Activated CD8-positive, alpha-beta T cell treated with anti-CD3 and anti-CD28 coated beads, Interleukin-2, amount 10 ng/mL, durations not matched to agents 7 days and 5 days (primary cell): ENCODE measurements around the gene LYSET. TPM values are rescaled to one million over a fixed set of nuclear protein-coding genes. Genes with fewer than 3 reads are reported as not detected.
"Not testable (repeated sequence)": the region's sequence is repeated elsewhere in the genome, so short reads cannot be mapped to it uniquely, and the experiment has no call there.

Experiments used
- ATAC-seq: fragments of 150-1000 bp; cut with Tn5 transposase; one replicate; pipeline ENCODE4 v1.10.0; 2021; ENCODE audit warnings: moderate library complexity
- CTCF ChIA-PET: fragments of 350-600 bp; sonication (Branson Sonifier 250); formaldehyde crosslinking; loops from one replicate; lab custom pipeline; 2021; ENCODE audit warnings: antibody characterized with exemption; lab: Charles Lee
- POLR2A ChIA-PET: fragments of 350-600 bp; sonication (Branson Sonifier 250); formaldehyde crosslinking; loops from one replicate; lab custom pipeline; 2021; ENCODE audit warnings: antibody characterized with exemption; lab: Charles Lee
- DNase-seq: peaks from one replicate; pipeline ENCODE4 v3.0.0-alpha.2; 2020
- H3K27ac Mint-ChIP-seq: one replicate; pipeline ENCODE4 v1.8.0; 2021; ENCODE audit warnings: mild to moderate bottlenecking, mixed read lengths
- H3K27me3 Mint-ChIP-seq: one replicate; pipeline ENCODE4 v1.8.0; 2021; ENCODE audit warnings: low read depth, mixed read lengths
- H3K36me3 Mint-ChIP-seq: one replicate; pipeline ENCODE4 v1.8.0; 2021; ENCODE audit warnings: low read depth, mixed read lengths
- H3K4me1 Mint-ChIP-seq: one replicate; pipeline ENCODE4 v1.8.0; 2021; ENCODE audit warnings: low read depth, mixed read lengths
- H3K4me3 Mint-ChIP-seq: one replicate; pipeline ENCODE4 v1.8.0; 2021; ENCODE audit warnings: mild to moderate bottlenecking, mixed read lengths
- H3K9me3 Mint-ChIP-seq: one replicate; pipeline ENCODE4 v1.8.0; 2022; ENCODE audit warnings: mixed read lengths; ENCODE audit not compliant: insufficient read depth
- total RNA-seq, 2 experiments: library from RNA; stranded (reverse); gene quantifications; one replicate each; pipeline ENCODE4 v1.2.3, GENCODE V29; 2021

LYSET gene
- total RNA-seq, 2 experiments from 2014 or later = 9.7 to 10.6 TPM

DNA sequence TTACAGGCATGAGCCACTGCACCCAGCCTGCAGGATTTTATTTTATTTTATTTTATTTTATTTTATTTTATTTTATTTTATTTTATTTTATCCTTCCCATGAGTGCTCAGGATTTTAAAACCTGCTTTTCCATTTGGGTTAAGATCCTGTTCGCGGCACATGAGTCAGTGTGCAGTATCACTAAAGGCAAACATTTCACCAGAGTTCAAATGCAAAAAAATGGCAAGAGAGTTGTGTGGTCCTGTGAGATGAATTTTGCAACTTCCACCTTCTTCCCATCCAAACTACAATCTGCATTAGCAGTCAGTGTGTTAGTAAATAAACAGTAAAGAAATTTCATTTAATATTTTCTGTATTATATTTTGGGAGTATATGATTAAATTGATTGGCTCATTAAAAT, 29.4 kb upstream of the LYSET start:
- H3K27ac Mint-ChIP-seq = no peak overlapping the region
- no peaks in the 10 kb centered on the region for H3K9me3 Mint-ChIP-seq
- ChIA-PET POLR2A (no interaction called here), CTCF (no interaction called here)
- no peak for DNase-seq
- peaks cover 7% of the 10 kb centered on the region for H3K27me3 Mint-ChIP-seq
- H3K4me3 Mint-ChIP-seq = no peak overlapping the region
- H3K36me3 Mint-ChIP-seq = no peaks in the 10 kb centered on the region
- ATAC-seq = no peak
- H3K4me1 Mint-ChIP-seq = peaks cover 2% of the 10 kb centered on the region

DNA sequence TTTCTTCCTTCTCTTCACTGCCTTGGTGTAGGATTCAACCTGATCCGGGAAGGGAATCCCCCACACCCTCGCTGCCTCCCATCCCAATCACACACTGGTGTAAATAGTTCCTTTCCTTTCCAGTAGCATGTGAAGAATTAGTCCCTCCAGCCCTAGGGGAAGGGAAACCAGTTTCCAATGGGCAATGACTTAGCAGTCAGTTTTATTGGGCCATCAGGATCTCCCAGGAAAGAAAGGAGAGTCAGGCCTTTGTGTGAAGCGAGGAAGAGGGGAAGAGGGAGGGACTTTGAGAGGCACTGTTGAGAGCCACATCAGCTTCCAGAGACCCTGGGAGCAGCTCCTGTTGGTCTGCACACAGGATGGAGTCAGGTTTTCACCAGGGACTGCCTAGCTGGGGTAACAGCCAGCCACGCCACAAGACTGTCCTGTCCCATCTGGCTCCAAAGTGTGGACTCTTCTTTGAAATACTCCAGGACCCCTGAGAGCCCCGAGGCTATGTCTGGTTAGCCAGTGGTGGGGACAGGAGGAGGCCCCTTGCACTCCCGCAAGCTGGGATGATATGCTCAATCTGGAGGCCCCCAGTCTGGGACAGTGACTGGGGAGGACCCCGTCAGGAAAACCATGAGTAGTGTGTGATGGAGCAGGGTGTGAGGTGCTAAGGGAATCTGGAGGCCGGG, 28.3 kb upstream of the LYSET start:
- POLR2A ChIA-PET = no interaction called here
- Mint-ChIP-seq H3K4me1 (no peaks in the 10 kb centered on the region), H3K4me3 (no peak overlapping the region), H3K27me3 (peaks cover 2% of the 10 kb centered on the region), H3K9me3 (no peaks in the 10 kb centered on the region), H3K27ac (no peak overlapping the region), H3K36me3 (no peaks in the 10 kb centered on the region)
- DNase-seq (no peak), ATAC-seq (no peak)
- CTCF ChIA-PET = no interaction called here

DNA sequence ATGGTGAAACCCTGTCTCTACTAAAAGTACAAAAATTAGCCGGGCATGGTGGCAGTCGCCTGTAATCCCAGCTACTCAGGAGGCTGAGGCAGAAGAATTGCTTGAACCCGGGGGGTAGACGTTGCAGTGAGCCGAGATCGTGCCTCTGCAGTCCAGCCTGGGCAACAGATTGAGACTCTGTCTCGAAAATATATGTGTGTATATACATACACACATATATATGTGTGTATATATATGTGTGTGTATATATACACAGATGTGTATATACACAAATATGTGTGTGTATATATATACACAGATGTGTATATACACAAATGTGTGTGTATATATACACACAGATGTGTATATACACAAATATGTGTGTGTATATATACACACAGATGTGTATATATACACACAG, 26.8 kb upstream of the LYSET start:
- POLR2A ChIA-PET = not testable (repeated sequence)

DNA sequence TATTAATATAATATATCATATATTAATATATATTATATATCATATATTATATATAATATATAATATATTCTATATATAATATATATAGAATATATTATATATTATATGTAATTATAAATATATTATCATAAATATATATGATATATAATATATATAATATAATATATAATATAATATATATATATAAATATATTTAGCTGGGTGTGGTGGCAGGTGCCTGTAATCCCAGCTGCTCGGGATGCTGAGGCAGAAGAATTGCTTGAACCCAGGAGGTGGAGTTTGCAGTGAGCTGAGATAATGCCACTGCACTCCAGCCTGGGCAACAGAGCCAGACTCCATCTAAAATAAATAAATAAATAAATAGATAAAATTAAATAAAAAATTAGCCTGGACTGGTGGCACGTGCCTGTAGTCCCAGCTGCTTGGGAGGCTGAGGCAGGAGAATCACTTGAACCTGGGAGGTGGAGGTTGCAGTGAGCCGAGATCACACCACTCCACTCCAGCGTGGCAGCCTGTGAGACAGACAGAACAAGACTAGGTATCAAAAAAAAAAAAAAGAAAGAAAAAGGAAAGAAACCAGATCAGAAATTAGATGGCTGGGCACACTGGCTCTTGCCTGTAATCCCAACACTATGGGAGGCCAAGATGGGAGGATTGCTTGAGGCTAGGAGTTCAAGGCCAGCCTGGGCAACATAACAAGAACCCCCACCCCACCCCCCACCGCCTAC, 25.3 kb upstream of the LYSET start:
- DNase-seq = peak; percentile 35
- CTCF ChIA-PET, H3K27me3 Mint-ChIP-seq, H3K9me3 Mint-ChIP-seq, H3K4me3 Mint-ChIP-seq, POLR2A ChIA-PET, H3K27ac Mint-ChIP-seq, H3K4me1 Mint-ChIP-seq, H3K36me3 Mint-ChIP-seq: not testable (repeated sequence)
- peak; percentile 24 for ATAC-seq

More for the DNA sequence above, 26.8 kb upstream of the LYSET start:
- H3K9me3 Mint-ChIP-seq, H3K36me3 Mint-ChIP-seq, H3K4me1 Mint-ChIP-seq, H3K27ac Mint-ChIP-seq, DNase-seq, ATAC-seq, H3K27me3 Mint-ChIP-seq, CTCF ChIA-PET, H3K4me3 Mint-ChIP-seq: not testable (repeated sequence)

DNA sequence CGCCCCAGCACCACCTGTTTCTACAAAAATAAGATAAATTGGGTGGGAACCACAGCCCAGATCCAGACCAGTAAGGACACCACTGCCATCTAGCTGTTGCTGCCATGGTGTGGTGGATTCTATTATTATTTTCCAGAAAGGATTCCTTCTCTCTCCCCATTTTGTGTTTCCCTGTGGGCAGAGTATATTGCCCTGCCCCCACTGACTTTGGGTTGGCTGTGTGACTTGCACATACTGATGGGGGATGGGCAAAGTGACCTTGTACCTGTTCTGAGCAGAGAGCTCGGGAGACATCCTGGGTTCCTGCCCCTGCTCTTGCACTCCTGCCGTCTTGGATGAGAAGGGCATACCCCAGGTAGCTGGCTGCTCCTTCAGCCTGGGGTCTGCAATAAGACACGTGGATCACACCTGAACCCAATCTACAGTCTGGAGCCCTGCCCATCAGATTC, 24.7 kb upstream of the LYSET start:
- no peak overlapping the region for H3K4me3 Mint-ChIP-seq
- POLR2A ChIA-PET = no interaction called here

DNA sequence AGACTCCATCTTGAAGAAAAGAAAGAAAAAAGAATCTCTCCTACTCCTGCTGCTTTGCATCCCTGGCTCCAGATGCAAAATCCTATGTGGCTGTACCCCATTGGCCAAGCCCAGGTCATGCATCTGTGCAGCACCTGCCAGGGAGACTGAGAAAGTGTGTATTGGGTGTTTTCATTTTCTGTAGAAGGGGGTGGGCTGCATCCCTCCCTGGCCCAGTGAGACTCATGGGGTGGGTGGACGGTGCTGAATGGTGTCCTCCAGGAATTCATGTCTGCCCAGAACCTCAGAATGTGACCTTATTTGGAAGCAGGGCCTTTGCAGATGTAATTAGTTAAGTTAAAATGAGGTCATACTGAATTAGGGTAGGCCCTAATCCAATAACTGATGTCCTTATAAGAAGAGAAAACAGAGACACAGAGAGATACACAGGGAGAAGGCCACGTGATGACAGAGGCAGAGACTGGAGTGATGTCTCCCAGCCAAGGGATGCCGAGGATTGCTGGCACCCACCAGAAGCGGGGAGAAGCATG, 23.6 kb upstream of the LYSET start:
- Mint-ChIP-seq H3K4me3 (no peak overlapping the region), H3K27me3 (peaks cover 2% of the 10 kb centered on the region), H3K36me3 (no peaks in the 10 kb centered on the region), H3K27ac (no peak overlapping the region), H3K4me1 (no peaks in the 10 kb centered on the region), H3K9me3 (no peaks in the 10 kb centered on the region)
- no peak for DNase-seq
- no peak for ATAC-seq
- POLR2A ChIA-PET = no interaction called here
- CTCF ChIA-PET = interaction anchor here (0.8 to 1.0 kb wide), 3 partner anchors 15 to 48 kb away, joined by 3 to 7 read pairs (median 4); no protein-coding TSS in a partner anchor

More for the DNA sequence above, 24.7 kb upstream of the LYSET start:
- no peaks in the 10 kb centered on the region for H3K36me3 Mint-ChIP-seq
- no peaks in the 10 kb centered on the region for H3K4me1 Mint-ChIP-seq
- H3K9me3 Mint-ChIP-seq = no peaks in the 10 kb centered on the region
- no peak overlapping the region for H3K27ac Mint-ChIP-seq
- ATAC-seq (peak; percentile 52), DNase-seq (peak; percentile 40)
- peaks cover 2% of the 10 kb centered on the region for H3K27me3 Mint-ChIP-seq
- CTCF ChIA-PET = interaction anchor here (0.8 to 1.0 kb wide), 3 partner anchors 16 to 47 kb away, joined by 3 to 7 read pairs (median 4); no protein-coding TSS in a partner anchor

DNA sequence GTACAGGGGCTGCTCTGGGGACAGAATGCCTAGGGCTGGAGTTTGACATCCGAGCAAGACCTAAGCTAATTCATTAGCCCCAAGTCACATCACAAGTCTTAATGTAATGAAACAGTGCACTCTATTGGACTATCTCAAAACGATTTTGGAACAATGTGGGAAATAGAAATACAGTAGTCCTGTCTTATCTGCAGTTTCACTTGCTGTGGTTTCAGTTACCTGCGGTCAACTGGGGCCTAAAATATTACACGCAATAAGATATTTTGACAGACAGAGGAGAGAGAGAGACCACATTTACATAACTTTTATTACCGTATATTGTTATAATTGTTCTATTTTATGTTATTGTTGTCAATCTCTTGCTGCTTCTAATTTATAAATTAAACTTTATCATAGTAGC, 21.6 kb upstream of the LYSET start:
- Mint-ChIP-seq H3K27ac (no peak overlapping the region), H3K4me1 (no peaks in the 10 kb centered on the region), H3K9me3 (no peaks in the 10 kb centered on the region), H3K27me3 (no peaks in the 10 kb centered on the region), H3K36me3 (no peaks in the 10 kb centered on the region), H3K4me3 (no peak overlapping the region)
- ChIA-PET POLR2A (no interaction called here), CTCF (interaction anchor here (1.0 to 1.4 kb wide), 2 partner anchors 14 to 51 kb away, joined by 3 to 5 read pairs; no protein-coding TSS in a partner anchor)
- ATAC-seq (no peak), DNase-seq (no peak)

DNA sequence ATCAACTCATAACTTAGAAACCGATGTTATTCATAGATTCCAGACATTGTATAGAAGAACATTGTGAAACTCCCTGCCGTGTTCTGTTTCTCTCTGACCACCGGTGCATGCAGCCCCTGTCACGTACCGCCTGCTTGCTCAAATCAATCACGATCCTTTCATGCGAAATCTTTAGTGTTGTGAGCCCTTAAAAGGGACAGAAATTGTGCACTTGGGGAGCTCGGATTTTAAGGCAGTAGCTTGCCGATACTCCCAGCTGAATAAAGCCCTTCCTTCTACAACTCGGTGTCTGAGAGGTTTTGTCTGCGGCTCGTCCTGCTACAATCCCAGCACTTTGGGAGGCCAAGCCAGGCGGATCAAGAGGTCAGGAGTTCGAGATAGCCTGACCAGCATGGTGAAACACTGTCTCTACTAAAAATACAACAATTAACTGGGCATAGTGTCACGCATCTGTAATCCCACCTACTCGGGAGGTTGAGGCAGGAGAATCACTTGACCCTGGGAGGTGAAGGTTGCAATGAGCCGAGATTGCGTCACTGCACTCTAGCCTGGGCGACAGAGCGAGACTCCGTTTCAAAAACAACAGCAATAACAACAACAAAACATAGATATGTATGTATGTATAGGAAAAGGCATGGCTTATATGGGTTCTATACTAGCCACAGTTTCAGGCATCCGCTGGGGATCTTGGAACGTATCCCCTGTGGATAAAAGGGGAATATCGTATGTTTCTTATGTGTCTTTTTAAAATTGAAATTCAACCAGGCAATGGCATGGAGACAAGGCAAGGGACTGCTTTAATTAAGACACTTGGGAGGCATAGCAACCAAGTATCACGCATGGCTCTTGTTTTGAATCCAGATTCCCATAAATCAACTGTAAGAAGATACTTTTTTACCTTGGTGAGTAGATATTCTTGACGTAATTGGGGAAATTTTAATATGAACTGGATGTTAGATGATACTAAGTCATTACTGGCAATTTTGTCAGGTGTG, 19.5 kb upstream of the LYSET start:
- DNase-seq, H3K4me3 Mint-ChIP-seq, H3K36me3 Mint-ChIP-seq, ATAC-seq, H3K9me3 Mint-ChIP-seq, H3K4me1 Mint-ChIP-seq, H3K27me3 Mint-ChIP-seq, H3K27ac Mint-ChIP-seq, CTCF ChIA-PET: not testable (repeated sequence)
- POLR2A ChIA-PET = interaction anchor here (1.1 kb wide), 1 partner anchor 19 kb away, joined by 3 read pairs; the partner anchor contains the start of genes LYSET and MOAP1

DNA sequence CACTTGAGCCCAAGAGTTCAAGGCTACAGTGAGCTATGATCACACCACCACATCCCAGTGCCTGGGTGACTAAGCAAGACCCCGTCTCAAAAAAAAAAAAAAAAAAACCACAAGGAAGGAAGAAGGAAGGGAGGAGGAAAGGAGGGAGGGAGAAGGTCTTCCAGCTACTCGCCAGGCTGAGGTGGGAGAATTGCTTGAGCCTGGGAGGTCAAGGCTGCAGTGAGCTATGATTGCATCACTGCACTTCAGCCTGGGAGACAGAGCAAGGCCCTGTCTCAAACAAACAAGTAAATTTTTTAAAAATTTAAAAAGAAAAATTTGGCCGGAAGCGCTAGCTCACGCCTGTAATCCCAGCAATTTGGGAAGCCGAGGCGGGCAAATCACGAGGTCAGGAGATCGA, 16.5 kb upstream of the LYSET start:
- DNase-seq, H3K27me3 Mint-ChIP-seq, H3K27ac Mint-ChIP-seq, POLR2A ChIA-PET, H3K4me3 Mint-ChIP-seq, H3K4me1 Mint-ChIP-seq, ATAC-seq, H3K36me3 Mint-ChIP-seq, H3K9me3 Mint-ChIP-seq: not testable (repeated sequence)
- CTCF ChIA-PET = interaction anchor here (1.1 to 3.2 kb wide), 2 partner anchors 9 to 55 kb away, joined by 5 to 15 read pairs; no protein-coding TSS in a partner anchor

DNA sequence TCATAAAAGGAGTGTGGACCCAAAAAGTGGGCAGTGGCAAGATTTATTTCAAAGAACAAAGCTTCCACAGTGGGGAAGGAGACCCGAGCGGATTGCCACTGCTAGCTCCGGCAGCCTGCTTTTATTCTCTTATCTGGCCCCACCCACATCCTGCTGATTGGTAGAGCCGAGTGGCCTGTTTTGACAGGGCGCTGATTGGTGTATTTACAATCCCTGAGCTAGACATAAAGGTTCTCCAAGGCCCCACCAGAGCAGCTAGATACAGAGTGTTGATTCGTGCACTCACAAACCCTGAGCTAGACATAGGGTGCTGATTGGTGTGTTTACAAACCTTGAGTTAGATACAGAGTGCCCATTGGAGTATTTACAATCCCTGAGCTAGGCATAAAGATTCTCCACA, 15.5 kb upstream of the LYSET start:
- DNase-seq, ATAC-seq, H3K4me3 Mint-ChIP-seq, H3K4me1 Mint-ChIP-seq, H3K27me3 Mint-ChIP-seq, H3K27ac Mint-ChIP-seq, H3K36me3 Mint-ChIP-seq, H3K9me3 Mint-ChIP-seq, POLR2A ChIA-PET: not testable (repeated sequence)
- CTCF ChIA-PET = interaction anchor here (1.1 to 3.2 kb wide), 2 partner anchors 8 to 56 kb away, joined by 5 to 15 read pairs; no protein-coding TSS in a partner anchor

DNA sequence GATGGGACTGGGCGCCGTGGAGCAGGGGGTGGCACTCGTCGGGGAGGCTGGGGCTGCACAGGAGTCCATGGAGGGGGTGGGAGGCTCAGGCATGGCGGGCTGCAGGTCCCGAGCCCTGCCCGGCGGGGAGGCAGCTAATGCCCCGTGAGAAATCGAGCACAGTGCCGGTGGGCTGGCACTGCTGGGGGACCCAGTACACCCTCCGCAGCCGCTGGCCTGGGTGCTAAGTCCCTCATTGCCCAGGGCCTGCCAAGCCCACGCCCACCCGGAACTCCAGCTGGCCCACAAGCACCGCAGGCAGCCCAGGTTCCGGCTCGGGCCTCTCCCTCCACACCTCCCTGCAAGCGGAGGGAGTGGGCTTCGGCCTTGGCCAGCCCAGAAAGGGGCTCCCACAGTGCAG, 15.0 kb upstream of the LYSET start:
- H3K27me3 Mint-ChIP-seq, H3K36me3 Mint-ChIP-seq, H3K4me1 Mint-ChIP-seq, ATAC-seq, H3K9me3 Mint-ChIP-seq, H3K27ac Mint-ChIP-seq, H3K4me3 Mint-ChIP-seq, DNase-seq, POLR2A ChIA-PET: not testable (repeated sequence)
- CTCF ChIA-PET = interaction anchor here (3.2 kb wide), 1 partner anchor 8 kb away, joined by 15 read pairs; no protein-coding TSS in a partner anchor
